ENCODE results near the gene LARP1. TPM values are rescaled to one million over a fixed set of nuclear protein-coding genes. Genes with fewer than 3 reads are reported as not detected.
"Not testable (repeated sequence)": the region's sequence is repeated elsewhere in the genome, so short reads cannot be mapped to it uniquely, and the experiment has no call there.

LARP1 gene
- total RNA-seq, 1 donor from 2014 or later, result 24.0 TPM

DNA sequence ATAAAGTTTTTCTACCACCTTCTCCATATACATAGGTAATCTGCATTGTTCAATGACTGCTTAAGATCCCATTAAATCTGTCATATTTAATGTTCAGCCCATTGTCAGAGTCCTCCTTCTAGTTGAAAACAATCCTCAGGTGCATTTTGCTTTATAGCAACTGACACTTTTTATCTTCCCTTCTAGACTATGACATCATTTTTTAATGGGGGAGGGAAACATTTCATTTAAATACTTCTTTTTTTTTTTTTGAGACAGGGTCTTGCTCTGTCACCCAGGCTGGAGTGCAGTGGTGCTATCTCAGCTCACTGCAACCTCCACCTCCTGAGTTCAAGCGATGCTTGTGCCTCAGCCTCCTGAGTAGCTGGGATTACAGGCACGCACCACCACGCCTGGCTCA lies 77.6 kb downstream of the LARP1 start:
- not testable (repeated sequence) for H3K9ac ChIP-seq (ENCODE audit: low read depth in 1 of 3, low read length in 3 of 3); H3K4me3 ChIP-seq (ENCODE audit: low read length in 3 of 3); H3K27me3 ChIP-seq (ENCODE audit: control insufficient read depth in 3 of 3, insufficient read depth in 3 of 3, low read length in 3 of 3); H3K27ac ChIP-seq (ENCODE audit: low read depth, low read length); H3K4me1 ChIP-seq (ENCODE audit: control insufficient read depth in 3 of 3, insufficient read depth in 3 of 3, low read length in 3 of 3); H3K9me3 ChIP-seq (ENCODE audit: control insufficient read depth in 3 of 3, low read length in 3 of 3)
- peaks cover 28 to 33% (median 32%) of the 10 kb centered on the region in 3 donors for H3K36me3 ChIP-seq (ENCODE audit: control insufficient read depth in 3 of 3, insufficient read depth in 3 of 3, low read length in 3 of 3)

- Histone ChIP-seq H3K27me3 (ENCODE audit: control insufficient read depth in 3 of 3, insufficient read depth in 3 of 3, low read length in 3 of 3) (no peaks in the 10 kb centered on the region), H3K36me3 (ENCODE audit: control insufficient read depth in 3 of 3, insufficient read depth in 3 of 3, low read length in 3 of 3) (peaks cover 27 to 33% (median 30%) of the 10 kb centered on the region in 3 donors), H3K9ac (ENCODE audit: low read depth in 1 of 3, low read length in 3 of 3) (no peak overlapping the region), H3K27ac (ENCODE audit: low read depth, low read length) (no peak overlapping the region), H3K4me3 (ENCODE audit: low read length in 3 of 3) (no peak overlapping the region), H3K9me3 (ENCODE audit: control insufficient read depth in 3 of 3, low read length in 3 of 3) (no peaks in the 10 kb centered on the region), H3K4me1 (ENCODE audit: control insufficient read depth in 3 of 3, insufficient read depth in 3 of 3, low read length in 3 of 3) (peaks cover 0 to 9% (median 3%) of the 10 kb centered on the region in 3 donors)
These were observed 78.9 kb downstream of the LARP1 start for GRCh38 chr5:154834053-154834452.

DNA sequence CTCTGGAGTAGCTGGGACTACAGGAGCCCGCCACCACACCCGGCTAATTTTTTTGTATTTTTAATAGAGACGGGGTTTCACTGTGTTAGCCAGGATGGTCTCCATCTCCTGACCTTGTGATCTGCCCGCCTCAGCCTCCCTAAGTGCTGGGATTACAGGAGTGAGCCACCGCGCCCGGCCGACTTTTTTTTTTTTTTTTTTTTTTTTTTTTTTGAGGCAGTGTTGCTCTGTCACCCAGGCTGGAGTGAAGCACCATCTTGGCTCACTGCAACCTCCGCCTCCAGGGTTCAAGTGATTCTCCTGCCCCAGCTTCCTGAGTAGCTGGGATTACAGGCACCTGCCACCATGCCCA lies 80.5 kb downstream of the LARP1 start:
- not testable (repeated sequence) for H3K4me3 ChIP-seq (ENCODE audit: low read length in 3 of 3); H3K9me3 ChIP-seq (ENCODE audit: control insufficient read depth in 3 of 3, low read length in 3 of 3); H3K27me3 ChIP-seq (ENCODE audit: control insufficient read depth in 3 of 3, insufficient read depth in 3 of 3, low read length in 3 of 3); H3K9ac ChIP-seq (ENCODE audit: low read depth in 1 of 3, low read length in 3 of 3); H3K27ac ChIP-seq (ENCODE audit: low read depth, low read length); H3K4me1 ChIP-seq (ENCODE audit: control insufficient read depth in 3 of 3, insufficient read depth in 3 of 3, low read length in 3 of 3)
- H3K36me3 ChIP-seq (ENCODE audit: control insufficient read depth in 3 of 3, insufficient read depth in 3 of 3, low read length in 3 of 3), result peaks cover 11 to 19% (median 17%) of the 10 kb centered on the region in 3 donors

DNA sequence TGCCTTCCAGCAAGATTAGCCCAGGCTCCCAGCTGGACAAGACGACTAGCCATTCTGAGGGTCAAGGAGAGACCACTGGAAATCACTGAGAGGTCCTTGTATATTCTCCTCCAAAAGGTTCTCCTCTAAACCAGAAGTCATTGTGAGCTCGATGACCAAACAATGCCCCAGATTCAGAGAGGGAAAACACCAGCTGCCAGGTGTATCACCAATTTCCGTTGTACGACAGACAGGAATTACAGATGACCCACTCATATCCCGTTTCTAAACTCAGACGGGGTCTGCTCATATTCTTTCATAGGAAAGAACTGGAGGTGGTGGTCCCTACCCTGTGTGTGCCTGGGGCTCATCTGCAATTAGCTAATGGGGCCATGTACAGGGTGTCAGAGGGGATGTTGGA lies 81.0 kb downstream of the LARP1 start:
- no peak overlapping the region for H3K27ac ChIP-seq (ENCODE audit: low read depth, low read length)
- no peaks in the 10 kb centered on the region for H3K27me3 ChIP-seq (ENCODE audit: control insufficient read depth in 3 of 3, insufficient read depth in 3 of 3, low read length in 3 of 3)
- no peak overlapping the region for H3K9ac ChIP-seq (ENCODE audit: low read depth in 1 of 3, low read length in 3 of 3)
- no peak overlapping the region for H3K4me3 ChIP-seq (ENCODE audit: low read length in 3 of 3)
- H3K9me3 ChIP-seq (ENCODE audit: control insufficient read depth in 3 of 3, low read length in 3 of 3), result no peaks in the 10 kb centered on the region
- H3K36me3 ChIP-seq (ENCODE audit: control insufficient read depth in 3 of 3, insufficient read depth in 3 of 3, low read length in 3 of 3), result peaks cover 10 to 15% (median 13%) of the 10 kb centered on the region in 3 donors
- H3K4me1 ChIP-seq (ENCODE audit: control insufficient read depth in 3 of 3, insufficient read depth in 3 of 3, low read length in 3 of 3), result peaks cover 2 to 4% (median 3%) of the 10 kb centered on the region in 3 donors

- Histone ChIP-seq H3K27me3 (ENCODE audit: control insufficient read depth in 3 of 3, insufficient read depth in 3 of 3, low read length in 3 of 3) (no peaks in the 10 kb centered on the region), H3K36me3 (ENCODE audit: control insufficient read depth in 3 of 3, insufficient read depth in 3 of 3, low read length in 3 of 3) (peaks cover 6 to 12% (median 7%) of the 10 kb centered on the region in 3 donors), H3K27ac (ENCODE audit: low read depth, low read length) (no peak overlapping the region), H3K4me3 (ENCODE audit: low read length in 3 of 3) (no peak overlapping the region), H3K9ac (ENCODE audit: low read depth in 1 of 3, low read length in 3 of 3) (no peak overlapping the region), H3K4me1 (ENCODE audit: control insufficient read depth in 3 of 3, insufficient read depth in 3 of 3, low read length in 3 of 3) (peaks cover 2 to 4% (median 3%) of the 10 kb centered on the region in 3 donors), H3K9me3 (ENCODE audit: control insufficient read depth in 3 of 3, low read length in 3 of 3) (no peaks in the 10 kb centered on the region)
These were observed 82.1 kb downstream of the LARP1 start for GRCh38 chr5:154837009-154837901.

- Histone ChIP-seq H3K36me3 (ENCODE audit: control insufficient read depth in 3 of 3, insufficient read depth in 3 of 3, low read length in 3 of 3) (peaks cover 7 to 14% (median 9%) of the 10 kb centered on the region in 3 donors), H3K27ac (ENCODE audit: low read depth, low read length) (no peak overlapping the region), H3K9ac (ENCODE audit: low read depth in 1 of 3, low read length in 3 of 3) (no peak overlapping the region), H3K4me1 (ENCODE audit: control insufficient read depth in 3 of 3, insufficient read depth in 3 of 3, low read length in 3 of 3) (peaks cover 0 to 3% (median 2%) of the 10 kb centered on the region in 3 donors), H3K27me3 (ENCODE audit: control insufficient read depth in 3 of 3, insufficient read depth in 3 of 3, low read length in 3 of 3) (no peaks in the 10 kb centered on the region), H3K4me3 (ENCODE audit: low read length in 3 of 3) (no peak overlapping the region), H3K9me3 (ENCODE audit: control insufficient read depth in 3 of 3, low read length in 3 of 3) (no peaks in the 10 kb centered on the region)
These were observed 85.5 kb downstream of the LARP1 start for GRCh38 chr5:154840435-154841272.

DNA sequence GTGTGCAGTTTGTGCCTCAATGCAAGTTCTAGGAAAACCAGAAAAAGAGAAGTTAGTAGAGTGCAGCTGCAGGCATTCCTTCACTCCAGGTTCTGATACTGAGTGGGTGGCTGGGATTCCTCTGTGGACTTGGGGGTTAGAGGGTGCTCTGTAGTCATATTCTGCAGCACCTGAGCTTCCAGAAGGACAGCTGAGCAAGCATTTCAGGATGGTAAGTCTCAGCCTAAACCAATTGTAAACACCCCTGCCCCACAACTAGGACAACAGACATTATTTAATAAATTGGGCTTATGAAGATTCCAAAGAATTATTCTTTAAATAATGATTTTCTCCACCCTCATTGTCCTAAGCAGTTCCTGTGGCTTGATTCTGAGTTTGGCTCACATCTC lies 86.1 kb downstream of the LARP1 start:
- no peaks in the 10 kb centered on the region for H3K9me3 ChIP-seq (ENCODE audit: control insufficient read depth in 3 of 3, low read length in 3 of 3)
- no peak overlapping the region for H3K27ac ChIP-seq (ENCODE audit: low read depth, low read length)
- H3K27me3 ChIP-seq (ENCODE audit: control insufficient read depth in 3 of 3, insufficient read depth in 3 of 3, low read length in 3 of 3), result no peaks in the 10 kb centered on the region
- peaks cover 0 to 2% (median 0%) of the 10 kb centered on the region in 3 donors for H3K4me1 ChIP-seq (ENCODE audit: control insufficient read depth in 3 of 3, insufficient read depth in 3 of 3, low read length in 3 of 3)
- no peak overlapping the region for H3K9ac ChIP-seq (ENCODE audit: low read depth in 1 of 3, low read length in 3 of 3)
- H3K4me3 ChIP-seq (ENCODE audit: low read length in 3 of 3), result no peak overlapping the region
- peaks cover 7 to 14% (median 9%) of the 10 kb centered on the region in 3 donors for H3K36me3 ChIP-seq (ENCODE audit: control insufficient read depth in 3 of 3, insufficient read depth in 3 of 3, low read length in 3 of 3)

GRCh38 chr5:154842689-154843530 lies 87.7 kb downstream of the LARP1 start:
- Histone ChIP-seq H3K9ac (ENCODE audit: low read depth in 1 of 3, low read length in 3 of 3) (no peak overlapping the region), H3K27me3 (ENCODE audit: control insufficient read depth in 3 of 3, insufficient read depth in 3 of 3, low read length in 3 of 3) (no peaks in the 10 kb centered on the region), H3K9me3 (ENCODE audit: control insufficient read depth in 3 of 3, low read length in 3 of 3) (no peaks in the 10 kb centered on the region), H3K27ac (ENCODE audit: low read depth, low read length) (no peak overlapping the region), H3K4me1 (ENCODE audit: control insufficient read depth in 3 of 3, insufficient read depth in 3 of 3, low read length in 3 of 3) (peaks cover 0 to 2% (median 0%) of the 10 kb centered on the region in 3 donors), H3K4me3 (ENCODE audit: low read length in 3 of 3) (no peak overlapping the region), H3K36me3 (ENCODE audit: control insufficient read depth in 3 of 3, insufficient read depth in 3 of 3, low read length in 3 of 3) (peaks cover 3 to 8% (median 4%) of the 10 kb centered on the region in 3 donors)

DNA sequence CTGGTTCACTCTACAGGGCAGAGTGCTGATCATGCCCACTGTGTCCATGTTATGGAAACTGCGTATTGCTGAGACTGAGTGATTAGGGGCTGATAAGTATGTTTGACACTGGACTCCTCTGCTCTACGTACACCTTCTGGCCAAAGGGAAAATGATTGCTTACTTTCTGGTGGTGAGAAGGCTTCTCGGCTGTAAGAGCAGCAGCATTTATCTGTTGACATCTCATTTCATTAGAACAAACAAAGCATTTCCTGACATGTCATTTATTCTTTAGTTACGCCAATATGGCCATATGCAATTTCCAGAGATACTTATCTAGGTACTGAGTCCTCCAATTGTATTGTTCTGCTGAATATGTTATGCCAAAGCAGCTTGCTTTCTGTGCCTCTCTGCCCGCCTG lies 89.6 kb downstream of the LARP1 start:
- H3K4me3 ChIP-seq (ENCODE audit: low read length in 3 of 3), result no peak overlapping the region
- H3K27me3 ChIP-seq (ENCODE audit: control insufficient read depth in 3 of 3, insufficient read depth in 3 of 3, low read length in 3 of 3), result no peaks in the 10 kb centered on the region
- peaks cover 2 to 8% (median 5%) of the 10 kb centered on the region in 3 donors for H3K4me1 ChIP-seq (ENCODE audit: control insufficient read depth in 3 of 3, insufficient read depth in 3 of 3, low read length in 3 of 3)
- H3K27ac ChIP-seq (ENCODE audit: low read depth, low read length), result no peak overlapping the region
- H3K9me3 ChIP-seq (ENCODE audit: control insufficient read depth in 3 of 3, low read length in 3 of 3), result no peaks in the 10 kb centered on the region
- H3K9ac ChIP-seq (ENCODE audit: low read depth in 1 of 3, low read length in 3 of 3), result no peak overlapping the region
- H3K36me3 ChIP-seq (ENCODE audit: control insufficient read depth in 3 of 3, insufficient read depth in 3 of 3, low read length in 3 of 3), result peaks cover 0 to 7% (median 2%) of the 10 kb centered on the region in 3 donors
